ENCODE results near the gene ORAI3.

- TF ChIP-seq YY1 (IDR thresholded peaks at IDR 0.05; ENCODE audit: low read depth) (no peak), ZBTB7A (IDR thresholded peaks at IDR 0.05; ENCODE audit: low read depth) (no peak), TAF1 (IDR thresholded peaks at IDR 0.05; ENCODE audit: low read depth) (no peak), RAD21 (IDR thresholded peaks at IDR 0.05; ENCODE audit: low read depth) (no peak), EP300 (IDR thresholded peaks at IDR 0.05; ENCODE audit: borderline replicate concordance) (no peak), REST (IDR thresholded peaks at IDR 0.05; ENCODE audit: low read depth) (no peak), CREB1 (IDR thresholded peaks at IDR 0.05; ENCODE audit: low read depth) (no peak), TCF12 (IDR thresholded peaks at IDR 0.05; ENCODE audit: low read depth) (no peak), EGR1 (IDR thresholded peaks at IDR 0.05) (no peak), MAX (IDR thresholded peaks at IDR 0.05) (no peak), USF1 (IDR thresholded peaks at IDR 0.05) (no peak), CEBPB (IDR thresholded peaks at IDR 0.05) (no peak), NFIC (IDR thresholded peaks at IDR 0.05) (no peak)
Observed at GRCh38 chr16:30980023-30980371, 31.1 kb downstream of the ORAI3 start.

Data from Ishikawa (cell line).